Mesenchymal stem cell (in vitro differentiated cells and primary cell): ENCODE measurements around the gene DPP10.

Experiments used
- DNase-seq: peaks from one replicate; pipeline ENCODE4 v3.0.0-alpha.2; 2013
- H2AFZ ChIP-seq: one replicate; pipeline ENCODE4 v1.6.1; 2013; ENCODE audit warnings: low read depth, mild to moderate bottlenecking, control low read depth, inconsistent platforms, low read length, moderate library complexity
- H2AK5ac ChIP-seq: 2 replicates; pipeline ENCODE4 v1.6.1; 2013; ENCODE audit warnings: low read length, moderate library complexity, mild to moderate bottlenecking, inconsistent platforms; ENCODE audit not compliant: severe bottlenecking
- H2BK120ac ChIP-seq: one replicate; pipeline ENCODE4 v1.6.1; 2013; ENCODE audit warnings: low read depth, mild to moderate bottlenecking, inconsistent platforms, low read length, moderate library complexity
- H2BK12ac ChIP-seq, 2 experiments: one replicate each; pipeline ENCODE4 v1.6.1; 2013; ENCODE audit warnings: inconsistent platforms in 2 of 2, low read length in 2 of 2, mild to moderate bottlenecking in 2 of 2, moderate library complexity in 2 of 2, control low read depth in 1 of 2
- H2BK15ac ChIP-seq: one replicate; pipeline ENCODE4 v1.6.1; 2013; ENCODE audit warnings: mild to moderate bottlenecking, low read depth, inconsistent platforms; ENCODE audit not compliant: poor library complexity, severe bottlenecking
- H2BK5ac ChIP-seq: 2 replicates; pipeline ENCODE4 v1.6.1; 2013; ENCODE audit warnings: low read depth, mild to moderate bottlenecking, low read length, control low read depth, inconsistent platforms; ENCODE audit not compliant: poor library complexity, severe bottlenecking
- H3K14ac ChIP-seq, 2 experiments: one replicate each; pipeline ENCODE4 v1.6.1; 2013; ENCODE audit warnings: inconsistent platforms in 2 of 2, low read length in 2 of 2, control low read depth in 1 of 2, mild to moderate bottlenecking in 1 of 2, moderate library complexity in 1 of 2
- H3K18ac ChIP-seq, 2 experiments: one replicate each; pipeline ENCODE4 v1.6.1; 2013; ENCODE audit warnings: inconsistent platforms in 2 of 2, low read length in 2 of 2, control low read depth in 1 of 2, low read depth in 1 of 2, mild to moderate bottlenecking in 1 of 2
- H3K23ac ChIP-seq, 2 experiments: one replicate each; pipeline ENCODE4 v1.6.1; 2013; ENCODE audit warnings: inconsistent platforms in 2 of 2, low read length in 2 of 2, mild to moderate bottlenecking in 2 of 2, moderate library complexity in 2 of 2, control low read depth in 1 of 2
- H3K27ac ChIP-seq: 2 replicates; pipeline ENCODE4 v1.5.1; 2013; ENCODE audit warnings: mild to moderate bottlenecking, moderate library complexity, low read length, control low read depth, inconsistent platforms; ENCODE audit not compliant: poor library complexity, severe bottlenecking
- H3K27me3 ChIP-seq, 2 experiments: 2 replicates each; pipeline versions ENCODE4 v1.6.1 to v1.7.0; 2013; ENCODE audit warnings: low read length in 2 of 2, mild to moderate bottlenecking in 2 of 2, moderate library complexity in 2 of 2, control low read depth in 1 of 2, inconsistent platforms in 1 of 2; ENCODE audit not compliant: control insufficient read depth in 1 of 2, insufficient read depth in 1 of 2
- H3K36me3 ChIP-seq, 2 experiments: 2 replicates each; pipeline versions ENCODE4 v1.6.1 to v1.7.0; 2013; ENCODE audit warnings: low read length in 2 of 2, control low read depth in 1 of 2, inconsistent platforms in 1 of 2, low read depth in 1 of 2, mild to moderate bottlenecking in 1 of 2; ENCODE audit not compliant: insufficient read depth in 2 of 2, control insufficient read depth in 1 of 2
- H3K4ac ChIP-seq, 2 experiments: one replicate each; pipeline ENCODE4 v1.6.1; 2013; ENCODE audit warnings: inconsistent platforms in 2 of 2, low read length in 2 of 2, mild to moderate bottlenecking in 2 of 2, moderate library complexity in 2 of 2, control low read depth in 1 of 2, low read depth in 1 of 2
- H3K4me1 ChIP-seq: 2 replicates; pipeline ENCODE4 v1.6.1; 2013; ENCODE audit warnings: low read depth, low read length, control low read depth; ENCODE audit not compliant: control insufficient read depth, insufficient read depth
- H3K4me2 ChIP-seq: 2 replicates; pipeline ENCODE4 v1.6.1; 2013; ENCODE audit warnings: low read length, mild to moderate bottlenecking, inconsistent platforms; ENCODE audit not compliant: poor library complexity, severe bottlenecking
- H3K4me3 ChIP-seq, 2 experiments: 2 replicates each; pipeline versions ENCODE4 v1.5.1 to v1.7.0; 2013; ENCODE audit warnings: low read length in 2 of 2, mild to moderate bottlenecking in 2 of 2, control low read depth in 1 of 2, low read depth in 1 of 2; ENCODE audit not compliant: insufficient read depth in 1 of 2
- H3K79me1 ChIP-seq: replicated peaks from 2 replicates; pipeline ENCODE4 v1.6.1; 2013; ENCODE audit warnings: mild to moderate bottlenecking, control low read depth, low read length, inconsistent platforms; ENCODE audit not compliant: poor library complexity, severe bottlenecking
- H3K9ac ChIP-seq: 2 replicates; pipeline ENCODE4 v1.7.0; 2013; ENCODE audit warnings: mild to moderate bottlenecking, low read length, moderate library complexity
- H3K9me3 ChIP-seq: 2 replicates; pipeline ENCODE4 v1.7.0; 2013; ENCODE audit warnings: mild to moderate bottlenecking, low read length; ENCODE audit not compliant: control insufficient read depth
- H4K8ac ChIP-seq: one replicate; pipeline ENCODE4 v1.6.1; 2013; ENCODE audit warnings: inconsistent platforms, mild to moderate bottlenecking, low read length, moderate library complexity
- H4K91ac ChIP-seq: one replicate; pipeline ENCODE4 v1.6.1; 2013; ENCODE audit warnings: mild to moderate bottlenecking, low read length, inconsistent platforms
- WGBS: methylation state at CpG from one replicate; pipeline ENCODE4 v1.1.7; 2013; ENCODE audit warnings: mixed read lengths; 5-methylcytosine and 5-hydroxymethylcytosine counted together

The DPP10 gene

DNA sequence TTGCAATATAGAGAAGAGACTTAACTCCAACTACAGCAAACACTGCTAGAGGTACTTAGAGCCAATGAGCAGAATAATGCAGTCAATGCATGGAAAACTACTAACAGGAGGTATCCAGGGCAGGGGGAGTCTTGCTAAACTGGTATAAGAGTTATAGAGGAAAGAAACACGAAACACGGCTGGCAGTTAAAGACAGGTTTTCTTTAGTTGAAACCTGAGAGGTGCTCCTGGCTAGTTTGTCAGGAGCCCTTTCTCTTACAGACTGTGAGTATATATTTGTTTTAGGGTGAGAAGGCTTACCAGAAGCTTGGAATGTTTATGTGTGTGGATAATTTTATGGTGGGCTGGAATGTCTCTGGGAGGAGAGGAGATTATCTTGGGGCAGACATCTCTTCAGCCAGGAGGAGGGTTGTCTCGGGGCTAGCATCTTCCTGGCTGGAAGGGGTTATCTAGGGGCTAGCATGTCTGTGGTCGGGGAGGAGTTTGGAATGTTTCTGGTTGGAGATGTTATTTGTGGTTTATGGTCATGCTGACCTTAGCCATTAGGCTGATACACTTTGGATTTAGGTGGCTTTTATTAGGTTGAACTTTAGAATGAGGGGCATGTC, 1048.8 kb downstream of the DPP10 start:
- DNase-seq, result no peak
- H4K8ac ChIP-seq, result no peak overlapping the region
- H2AFZ ChIP-seq, result no peak overlapping the region
- H3K27me3 ChIP-seq, result no peaks in the 10 kb centered on the region
- H4K91ac ChIP-seq, result no peak overlapping the region
- no peak overlapping the region for H2BK5ac ChIP-seq
- H3K4me3 ChIP-seq, result no peak overlapping the region
- no peaks in the 10 kb centered on the region for H3K4me1 ChIP-seq
- H3K4ac ChIP-seq, result no peak overlapping the region
- no peak overlapping the region for H2BK12ac ChIP-seq
- no peak overlapping the region for H2BK120ac ChIP-seq
- peaks cover 8% of the 10 kb centered on the region for H3K9me3 ChIP-seq
- H3K27ac ChIP-seq, result no peak overlapping the region
- H2AK5ac ChIP-seq, result no peak overlapping the region
- no peak overlapping the region for H3K4me2 ChIP-seq
- no peak overlapping the region for H3K9ac ChIP-seq
- H3K36me3 ChIP-seq, result no peaks in the 10 kb centered on the region
- H3K79me1 ChIP-seq, result no peaks in the 10 kb centered on the region
- no peak overlapping the region for H3K23ac ChIP-seq
- no peak overlapping the region for H3K14ac ChIP-seq
- H2BK15ac ChIP-seq, result no peak overlapping the region
- WGBS, result 15% methylated on average over 4 of the region's 4 CpGs
- no peak overlapping the region for H3K18ac ChIP-seq

DNA sequence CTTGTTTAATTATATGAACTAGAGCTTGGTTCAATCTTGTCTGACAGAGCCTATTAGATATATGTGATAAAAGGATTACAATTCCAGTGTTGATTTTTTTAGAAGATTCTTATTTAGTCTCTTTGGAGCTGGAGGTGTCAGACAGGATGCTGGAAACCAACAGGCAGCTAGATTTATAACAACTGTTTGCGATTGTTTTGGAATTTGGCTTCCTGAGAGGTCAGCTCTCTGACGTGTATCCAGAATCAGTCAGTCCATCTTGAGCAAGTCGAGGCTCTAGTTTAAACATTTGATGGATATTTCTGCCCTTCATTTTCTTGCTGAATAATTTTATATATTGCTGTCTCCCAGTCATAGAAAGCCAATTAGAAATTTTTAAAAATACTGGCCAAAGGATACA, 1062.9 kb downstream of the DPP10 start:
- Histone ChIP-seq H3K79me1 (no peaks in the 10 kb centered on the region), H3K4me1 (no peaks in the 10 kb centered on the region), H2BK120ac (no peak overlapping the region), H2AFZ (no peak overlapping the region), H3K36me3 (no peaks in the 10 kb centered on the region), H2BK12ac (no peak overlapping the region), H3K4ac (no peak overlapping the region), H2AK5ac (no peak overlapping the region), H3K27me3 (no peaks in the 10 kb centered on the region), H3K4me3 (no peak overlapping the region), H4K8ac (no peak overlapping the region), H3K4me2 (no peak overlapping the region), H3K14ac (no peak overlapping the region), H3K23ac (no peak overlapping the region), H3K18ac (no peak overlapping the region), H4K91ac (no peak overlapping the region), H3K9me3 (peaks cover 17% of the 10 kb centered on the region), H3K9ac (no peak overlapping the region), H2BK5ac (no peak overlapping the region), H2BK15ac (no peak overlapping the region), H3K27ac (no peak overlapping the region)
- WGBS, result 14% methylated on average over 3 of the region's 3 CpGs
- no peak for DNase-seq

DNA sequence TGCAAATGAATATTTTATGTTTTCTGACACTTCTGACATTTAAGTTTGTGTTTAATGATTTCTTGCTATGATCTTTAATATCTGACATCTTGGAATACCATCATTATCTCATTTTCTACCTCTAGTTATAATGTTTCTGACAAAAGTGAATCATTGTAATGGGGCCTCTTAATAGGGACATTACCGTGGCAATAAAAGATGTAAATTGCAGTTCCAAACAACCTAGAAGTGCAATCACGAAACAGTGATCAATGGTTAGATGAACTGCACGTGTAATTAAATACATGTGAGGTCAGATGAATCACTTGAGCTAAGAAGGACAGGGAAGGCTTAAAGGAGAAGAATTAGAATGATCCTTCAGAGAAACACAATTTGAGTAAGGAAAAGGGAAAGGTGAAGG, 1078.3 kb downstream of the DPP10 start:
- H3K9me3 ChIP-seq, result peaks cover 6% of the 10 kb centered on the region
- H2BK5ac ChIP-seq, result no peak overlapping the region
- H3K9ac ChIP-seq, result no peak overlapping the region
- no peak overlapping the region for H2BK12ac ChIP-seq
- no peak overlapping the region for H4K91ac ChIP-seq
- no peak for DNase-seq
- H3K79me1 ChIP-seq, result no peaks in the 10 kb centered on the region
- H3K14ac ChIP-seq, result no peak overlapping the region
- no peak overlapping the region for H3K4me2 ChIP-seq
- no peak overlapping the region for H2AK5ac ChIP-seq
- H2AFZ ChIP-seq, result no peak overlapping the region
- 77% methylated on average over 3 of the region's 3 CpGs for WGBS
- no peak overlapping the region for H3K4ac ChIP-seq
- H4K8ac ChIP-seq, result no peak overlapping the region
- no peak overlapping the region for H3K4me3 ChIP-seq
- H3K23ac ChIP-seq, result no peak overlapping the region
- H2BK120ac ChIP-seq, result no peak overlapping the region
- H3K27ac ChIP-seq, result no peak overlapping the region
- no peaks in the 10 kb centered on the region for H3K36me3 ChIP-seq
- no peaks in the 10 kb centered on the region for H3K4me1 ChIP-seq
- no peak overlapping the region for H3K18ac ChIP-seq
- H2BK15ac ChIP-seq, result no peak overlapping the region
- H3K27me3 ChIP-seq, result no peaks in the 10 kb centered on the region

DNA sequence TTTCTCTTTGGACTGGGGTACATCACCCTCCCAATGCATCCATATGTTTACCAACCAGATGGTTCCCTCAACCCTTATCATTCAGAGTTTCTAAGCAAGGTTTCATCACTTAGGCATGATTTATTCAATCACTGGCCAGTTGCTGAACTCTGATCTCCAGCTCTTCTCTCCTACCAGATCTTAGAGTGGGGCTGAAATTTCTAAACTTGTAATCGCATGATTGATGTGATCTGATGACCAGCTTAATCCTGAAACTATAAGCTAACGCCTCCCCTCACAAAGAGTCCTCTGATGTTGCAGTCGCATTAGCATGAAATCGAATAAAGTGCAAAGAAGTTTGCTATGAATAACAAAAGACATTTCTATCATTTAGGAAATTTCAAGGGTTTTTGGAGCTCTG, 1082.0 kb downstream of the DPP10 start:
- H3K14ac ChIP-seq, result no peak overlapping the region
- H3K4me1 ChIP-seq, result no peaks in the 10 kb centered on the region
- H2BK120ac ChIP-seq, result no peak overlapping the region
- H3K27ac ChIP-seq, result no peak overlapping the region
- no peak overlapping the region for H3K4ac ChIP-seq
- H3K4me2 ChIP-seq, result no peak overlapping the region
- no peak overlapping the region for H3K9ac ChIP-seq
- H3K9me3 ChIP-seq, result peaks cover 6% of the 10 kb centered on the region
- H4K8ac ChIP-seq, result no peak overlapping the region
- DNase-seq, result no peak
- H4K91ac ChIP-seq, result no peak overlapping the region
- no peak overlapping the region for H3K4me3 ChIP-seq
- no peak overlapping the region for H3K23ac ChIP-seq
- no CpG with 5 or more reads among the region's 4 CpGs for WGBS
- H3K36me3 ChIP-seq, result no peaks in the 10 kb centered on the region
- H3K18ac ChIP-seq, result no peak overlapping the region
- H3K79me1 ChIP-seq, result no peaks in the 10 kb centered on the region
- no peak overlapping the region for H2BK12ac ChIP-seq
- no peak overlapping the region for H2BK5ac ChIP-seq
- no peak overlapping the region for H2AK5ac ChIP-seq
- H3K27me3 ChIP-seq, result no peaks in the 10 kb centered on the region
- H2AFZ ChIP-seq, result no peak overlapping the region
- no peak overlapping the region for H2BK15ac ChIP-seq
